A172 (cell line): ENCODE measurements around the gene SSUH2. TPM values are rescaled to one million over a fixed set of nuclear protein-coding genes. Genes with fewer than 3 reads are reported as not detected.
"Not testable (repeated sequence)": the region's sequence is repeated elsewhere in the genome, so short reads cannot be mapped to it uniquely, and the experiment has no call there.

Experiments used
- DNase-seq: peaks from one replicate; pipeline ENCODE4 v3.0.0-alpha.2; 2015; ENCODE audit warnings: low spot score
- total RNA-seq: library from RNA; depleted of rRNA; stranded (reverse); fragments of >200 nt; shearing (Covaris generic); gene quantifications from 2 replicates; pipeline ENCODE4 v1.2.3, GENCODE V29; 2014

Gene SSUH2
- total RNA-seq, 1 experiment from 2014 or later = 0.19 TPM

GRCh38 chr3:8658306-8659212 lies 14.0 kb upstream of the SSUH2 start:
- peak; percentile 87 for DNase-seq

- DNase-seq = peak; percentile 72
Measured at GRCh38 chr3:8657804-8658305, 13.3 kb upstream of the SSUH2 start.

- no peak for DNase-seq
Measured at GRCh38 chr3:8656240-8656639, 11.6 kb upstream of the SSUH2 start.

GRCh38 chr3:8655387-8655835 lies 10.8 kb upstream of the SSUH2 start:
- no peak for DNase-seq

GRCh38 chr3:8654572-8655329 lies 10.2 kb upstream of the SSUH2 start:
- not testable (repeated sequence) for DNase-seq

- no peak for DNase-seq
Measured at GRCh38 chr3:8653800-8654408, 9.3 kb upstream of the SSUH2 start.

GRCh38 chr3:8652324-8652987 lies 7.9 kb upstream of the SSUH2 start:
- no peak for DNase-seq

- no peak for DNase-seq
Measured at GRCh38 chr3:8651418-8652323, 7.1 kb upstream of the SSUH2 start.

GRCh38 chr3:8650583-8651416 lies 6.2 kb upstream of the SSUH2 start:
- DNase-seq = no peak

- DNase-seq = no peak
Measured at GRCh38 chr3:8649757-8650156, 5.2 kb upstream of the SSUH2 start.

- DNase-seq = no peak
Measured at GRCh38 chr3:8648909-8649741, 4.5 kb upstream of the SSUH2 start.

GRCh38 chr3:8647137-8647985 lies 2.8 kb upstream of the SSUH2 start:
- no peak for DNase-seq

- DNase-seq = no peak
Measured at GRCh38 chr3:8646313-8646938, 1.8 kb upstream of the SSUH2 start.

GRCh38 chr3:8645712-8646111 lies 1.1 kb upstream of the SSUH2 start:
- DNase-seq = no peak

GRCh38 chr3:8643693-8644365 lies 769 bp downstream of the SSUH2 start:
- no peak for DNase-seq

GRCh38 chr3:8642001-8642400 lies 2.6 kb downstream of the SSUH2 start:
- DNase-seq = no peak

- DNase-seq = no peak
Measured at GRCh38 chr3:8641472-8641871, 3.1 kb downstream of the SSUH2 start.
